B cell (primary cell): ENCODE measurements around the gene RSPH6A. TPM values are rescaled to one million over a fixed set of nuclear protein-coding genes. Genes with fewer than 3 reads are reported as not detected.

ENCODE experiments used
- ATAC-seq: fragments of 200-7000 bp; cut with Tn5 transposase; one replicate; pipeline ENCODE4 v1.10.0; 2021; ENCODE audit warnings: low read depth, mild to moderate bottlenecking, moderate number of reproducible peaks, moderate library complexity
- CTCF ChIA-PET: fragments of 350-600 bp; sonication (Branson Sonifier 250); formaldehyde crosslinking; loops from one replicate; lab custom pipeline; 2021; ENCODE audit warnings: antibody characterized with exemption, inconsistent platforms; lab: Charles Lee
- POLR2A ChIA-PET: fragments of 350-600 bp; sonication (Branson Sonifier 250); formaldehyde crosslinking; loops from one replicate; lab custom pipeline; 2021; ENCODE audit warnings: antibody characterized with exemption; lab: Charles Lee
- DNase-seq: peaks from one replicate; pipeline ENCODE4 v3.0.0; 2013
- H2AFZ ChIP-seq: 2 replicates; pipeline ENCODE4 v1.6.1; 2012; ENCODE audit warnings: mild to moderate bottlenecking, low read depth, low read length; ENCODE audit not compliant: insufficient read depth, poor library complexity, severe bottlenecking
- H3K27ac ChIP-seq, 2 donors: 1 replicate in 1 of 2; 2 replicates in 1 of 2; pipeline ENCODE4 v1.5.1; 2012 to 2013; ENCODE audit warnings: low read length in 2 of 2, mild to moderate bottlenecking in 2 of 2, moderate library complexity in 1 of 2
- H3K27me3 ChIP-seq, 4 experiments: fragments of 200-600 bp in 1 of 4; sonication (generic) in 1 of 4; replicated peaks in 1 of 4; 1 replicate in 2 of 4; 2 replicates in 2 of 4; pipeline versions ENCODE4 v1.6.1 to v1.7.0; 2013 to 2016; ENCODE audit warnings: low read length in 3 of 4, mild to moderate bottlenecking in 2 of 4, mixed read lengths in 1 of 4, moderate library complexity in 1 of 4; ENCODE audit not compliant: insufficient read depth in 4 of 4, control insufficient read depth in 3 of 4; ENCODE audit errors: control extremely low read depth in 1 of 4
- H3K36me3 ChIP-seq, 2 experiments: replicated peaks in 1 of 2; 1 replicate in 1 of 2; 2 replicates in 1 of 2; pipeline versions ENCODE4 v1.6.1 to v1.7.1; 2013; ENCODE audit warnings: low read length in 1 of 2; ENCODE audit not compliant: insufficient read depth in 2 of 2, control insufficient read depth in 1 of 2; ENCODE audit errors: control extremely low read depth in 1 of 2, extremely low read depth in 1 of 2
- H3K4me1 ChIP-seq, 2 donors: fragments of 200-600 bp in 1 of 2; sonication (generic) in 1 of 2; 1 replicate in 1 of 2; 2 replicates in 1 of 2; pipeline versions ENCODE4 v1.5.1 to v1.6.1; 2013 to 2017; ENCODE audit warnings: low read length in 2 of 2; ENCODE audit not compliant: control insufficient read depth in 2 of 2, insufficient read depth in 2 of 2
- H3K4me2 ChIP-seq: replicated peaks from 2 replicates; pipeline ENCODE3; 2012; ENCODE audit warnings: mild to moderate bottlenecking, low read depth, low read length; ENCODE audit not compliant: poor library complexity, severe bottlenecking
- H3K4me3 ChIP-seq, 5 experiments: fragments of 200-600 bp in 1 of 5; sonication (generic) in 1 of 5; 1 replicate in 3 of 5; 2 replicates in 2 of 5; pipeline versions ENCODE4 v1.5.1 to v1.7.0; 2011 to 2016; ENCODE audit warnings: low read length in 4 of 5, mild to moderate bottlenecking in 4 of 5, low read depth in 2 of 5, control low read depth in 1 of 5, moderate library complexity in 1 of 5; ENCODE audit not compliant: insufficient read depth in 1 of 5; ENCODE audit errors: control extremely low read depth in 1 of 5, extremely low read depth in 1 of 5
- H3K79me2 ChIP-seq: fragments of 200-600 bp; sonication (generic); one replicate; pipeline ENCODE4 v1.6.0; 2016; ENCODE audit warnings: low read length; ENCODE audit not compliant: control insufficient read depth, insufficient read depth
- H3K9ac ChIP-seq: fragments of 200-600 bp; sonication (generic); 2 replicates; pipeline ENCODE4 v1.6.1; 2017; ENCODE audit warnings: mild to moderate bottlenecking, low read length, moderate library complexity
- H3K9me3 ChIP-seq, 3 donors: one replicate each; pipeline versions ENCODE4 v1.6.1 to v1.7.1; 2013; ENCODE audit warnings: low read length in 2 of 3; ENCODE audit not compliant: control insufficient read depth in 2 of 3, insufficient read depth in 1 of 3; ENCODE audit errors: control extremely low read depth in 1 of 3
- H4K20me1 ChIP-seq: 2 replicates; pipeline ENCODE4 v1.6.0; 2012; ENCODE audit warnings: mild to moderate bottlenecking, low read length; ENCODE audit not compliant: insufficient read depth, control insufficient read depth, poor library complexity, severe bottlenecking
- H3K27ac Mint-ChIP-seq: one replicate; pipeline ENCODE4 v1.8.0; 2021; ENCODE audit warnings: mixed read lengths
- H3K27me3 Mint-ChIP-seq: one replicate; pipeline ENCODE4 v1.8.0; 2021; ENCODE audit warnings: mixed read lengths
- H3K4me1 Mint-ChIP-seq: one replicate; pipeline ENCODE4 v1.8.0; 2021; ENCODE audit warnings: mixed read lengths
- H3K4me3 Mint-ChIP-seq: one replicate; pipeline ENCODE4 v1.8.0; 2021; ENCODE audit warnings: mixed read lengths
- H3K9me3 Mint-ChIP-seq: one replicate; pipeline ENCODE4 v1.8.0; 2022; ENCODE audit warnings: mixed read lengths; ENCODE audit not compliant: insufficient read depth
- EZH2 ChIP-seq: IDR thresholded peaks from 2 replicates; pipeline ENCODE4 v1.6.1; 2012; ENCODE audit warnings: borderline replicate concordance, low read depth, mild to moderate bottlenecking, moderate library complexity, low read length; ENCODE audit not compliant: insufficient read depth, poor library complexity, severe bottlenecking
- WGBS: methylation state at CpG from one replicate; pipeline ENCODE4 v1.1.5; 2013; ENCODE audit warnings: missing lambda C conversion rate; ENCODE audit not compliant: insufficient coverage; 5-methylcytosine and 5-hydroxymethylcytosine counted together
- intact Hi-C: fragments of 100-400 bp; cut with micrococcal nuclease; formaldehyde crosslinking; loops from one replicate; pipeline ENCODE4 v1.10.0; 2022
- polyA plus RNA-seq: library from polyadenylated mRNA; depleted of rRNA; stranded (reverse); fragments of >200 nt; gene quantifications from 2 replicates; pipeline ENCODE4 v1.2.3, GENCODE V29; 2012
- total RNA-seq, 2 donors: library from RNA; stranded (reverse); fragments of 120-200 nt in 1 of 2; gene quantifications; 1 replicate in 1 of 2; 2 replicates in 1 of 2; pipeline versions ENCODE4 v1.2.3 to v1.2.4, GENCODE V29; 2013 to 2022
- TF ChIP-seq, protein P1 (sequence below): fragments of 200-600 bp; IDR thresholded peaks from one replicate; pipeline ENCODE4 v1.8.0; 2022; ENCODE audit warnings: antibody characterized with exemption, mild to moderate bottlenecking

RSPH6A gene
- total and polyA plus RNA-seq, 2 donors (not counting 1 experiment from before 2014, with no cell fraction given) = 0.03 to 0.62 TPM

DNA sequence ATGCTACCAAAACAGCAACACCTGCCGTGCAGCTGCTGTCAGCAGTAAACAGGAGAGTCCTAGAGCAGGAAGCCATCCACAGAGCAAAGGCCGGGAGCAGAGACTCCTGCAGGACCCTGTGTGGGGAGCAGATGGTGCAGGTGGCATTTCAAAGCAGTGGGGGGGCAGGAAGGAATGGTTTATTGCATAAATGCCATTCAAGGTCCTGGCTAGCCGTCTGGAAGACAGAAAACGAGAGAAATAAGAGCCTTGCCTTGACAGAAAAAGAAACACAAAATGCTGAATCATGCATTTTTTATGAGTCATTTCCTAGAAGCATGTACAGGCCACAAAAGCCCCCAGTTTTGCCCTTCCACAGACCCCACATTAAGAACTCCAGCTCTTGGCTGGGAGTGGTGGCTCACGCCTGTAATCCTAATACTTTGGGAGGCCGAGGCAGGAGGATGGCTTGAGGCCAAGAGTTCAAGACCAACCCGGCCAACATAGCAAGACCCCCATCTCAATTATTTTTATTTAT, 5.4 kb downstream of the RSPH6A start:
- H3K4me3 ChIP-seq = no peak overlapping the region
- intact Hi-C loops = no loop called here
- Mint-ChIP-seq H3K9me3 (no peaks in the 10 kb centered on the region), H3K27ac (no peak overlapping the region), H3K27me3 (peaks cover 3% of the 10 kb centered on the region), H3K4me3 (no peak overlapping the region), H3K4me1 (peaks cover 2% of the 10 kb centered on the region)
- ChIA-PET POLR2A (interaction anchor here (0.6 to 0.7 kb wide), 2 partner anchors 27 to 1237 kb away, joined by 5 to 10 read pairs; no protein-coding TSS in a partner anchor), CTCF (no interaction called here)
- 3% methylated on average over 4 of the region's 7 CpGs for WGBS
- peaks cover 0 to 4% (median 0%) of the 10 kb centered on the region in 3 donors for H3K9me3 ChIP-seq
- H3K4me1 ChIP-seq = peaks cover 2% of the 10 kb centered on the region in 2 donors
- ATAC-seq (no peak), DNase-seq (no peak)
- H3K4me2 ChIP-seq = no peak overlapping the region
- peaks cover 0 to 5% (median 2%) of the 10 kb centered on the region in 4 experiments for H3K27me3 ChIP-seq
- no peak overlapping the region for H2AFZ ChIP-seq
- H4K20me1 ChIP-seq = no peaks in the 10 kb centered on the region
- no peak overlapping the region for H3K27ac ChIP-seq
- no peaks in the 10 kb centered on the region for H3K79me2 ChIP-seq
- H3K36me3 ChIP-seq = no peaks in the 10 kb centered on the region
- TF ChIP-seq EZH2 = no peak
- TF ChIP-seq, protein P1, sequence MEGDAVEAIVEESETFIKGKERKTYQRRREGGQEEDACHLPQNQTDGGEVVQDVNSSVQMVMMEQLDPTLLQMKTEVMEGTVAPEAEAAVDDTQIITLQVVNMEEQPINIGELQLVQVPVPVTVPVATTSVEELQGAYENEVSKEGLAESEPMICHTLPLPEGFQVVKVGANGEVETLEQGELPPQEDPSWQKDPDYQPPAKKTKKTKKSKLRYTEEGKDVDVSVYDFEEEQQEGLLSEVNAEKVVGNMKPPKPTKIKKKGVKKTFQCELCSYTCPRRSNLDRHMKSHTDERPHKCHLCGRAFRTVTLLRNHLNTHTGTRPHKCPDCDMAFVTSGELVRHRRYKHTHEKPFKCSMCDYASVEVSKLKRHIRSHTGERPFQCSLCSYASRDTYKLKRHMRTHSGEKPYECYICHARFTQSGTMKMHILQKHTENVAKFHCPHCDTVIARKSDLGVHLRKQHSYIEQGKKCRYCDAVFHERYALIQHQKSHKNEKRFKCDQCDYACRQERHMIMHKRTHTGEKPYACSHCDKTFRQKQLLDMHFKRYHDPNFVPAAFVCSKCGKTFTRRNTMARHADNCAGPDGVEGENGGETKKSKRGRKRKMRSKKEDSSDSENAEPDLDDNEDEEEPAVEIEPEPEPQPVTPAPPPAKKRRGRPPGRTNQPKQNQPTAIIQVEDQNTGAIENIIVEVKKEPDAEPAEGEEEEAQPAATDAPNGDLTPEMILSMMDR = no peak
- H3K9ac ChIP-seq = no peak overlapping the region

DNA sequence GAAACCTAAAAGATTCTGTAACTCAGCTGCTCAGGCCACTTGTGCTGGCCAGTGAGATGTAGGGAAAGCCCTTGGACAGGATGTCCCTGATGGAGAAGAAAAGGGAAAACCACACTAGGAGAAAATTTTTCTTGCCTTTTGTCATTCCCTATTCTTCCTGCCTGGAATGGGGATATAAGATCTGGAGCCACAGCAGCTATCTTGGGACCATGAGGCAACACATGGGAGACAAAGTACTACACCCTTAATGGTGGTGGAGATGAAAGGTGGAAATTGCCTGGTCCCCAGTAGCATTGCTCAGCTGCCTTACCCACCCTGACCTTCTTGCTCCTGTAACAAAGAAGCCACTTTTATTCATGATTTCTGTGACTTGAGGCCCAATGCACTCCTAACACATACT, 9.4 kb downstream of the RSPH6A start:
- Histone ChIP-seq H4K20me1 (no peaks in the 10 kb centered on the region), H3K79me2 (no peaks in the 10 kb centered on the region), H2AFZ (no peak overlapping the region), H3K36me3 (no peaks in the 10 kb centered on the region), H3K4me3 (no peak overlapping the region), H3K27ac (no peak overlapping the region), H3K9ac (no peak overlapping the region), H3K4me1 (no peaks in the 10 kb centered on the region), H3K4me2 (no peak overlapping the region), H3K27me3 (peaks cover 0 to 3% (median 0%) of the 10 kb centered on the region in 4 experiments), H3K9me3 (peaks cover 0 to 4% (median 0%) of the 10 kb centered on the region in 3 donors)
- ChIA-PET POLR2A (no interaction called here), CTCF (interaction anchor here (11.8 kb wide), 1 partner anchor 35 kb away, joined by 302 read pairs; the partner anchor contains the start of gene SIX5)
- ATAC-seq (no peak), DNase-seq (no peak)
- Mint-ChIP-seq H3K27me3 (peaks cover 5% of the 10 kb centered on the region), H3K9me3 (no peaks in the 10 kb centered on the region), H3K4me3 (no peak overlapping the region), H3K4me1 (peaks cover 2% of the 10 kb centered on the region), H3K27ac (no peak overlapping the region)
- intact Hi-C loops = no loop called here
- no peak for TF ChIP-seq EZH2
- TF ChIP-seq, protein P1 = no peak
